IMR-90 (cell line): ENCODE data around the gene MCTP1.

Experiments
- CTCF ChIP-seq: conservative IDR thresholded peaks from 2 replicates; pipeline ENCODE4 v1.5.1; 2012; ENCODE audit warnings: mild to moderate bottlenecking, low read depth, low read length, improper control_type of control experiment
- ELK1 ChIP-seq: fragments of 150-350 bp; IDR thresholded peaks from 2 replicates; pipeline ENCODE4 v1.6.1; 2016; ENCODE audit warnings: low read depth, mild to moderate bottlenecking, low read length, moderate library complexity, borderline replicate concordance
- MAZ ChIP-seq: IDR thresholded peaks from 2 replicates; pipeline ENCODE4 v1.6.1; 2012; ENCODE audit warnings: low read depth, mild to moderate bottlenecking, low read length, improper control_type of control experiment, moderate library complexity, borderline replicate concordance
- MXI1 ChIP-seq: IDR thresholded peaks from 2 replicates; pipeline ENCODE4 v1.6.1; 2012; ENCODE audit warnings: low read depth, mild to moderate bottlenecking, low read length, moderate library complexity, borderline replicate concordance
- RAD21 ChIP-seq: IDR thresholded peaks from 2 replicates; pipeline ENCODE4 v1.6.1; 2012; ENCODE audit warnings: low read length, improper control_type of control experiment
- RCOR1 ChIP-seq: IDR thresholded peaks from 2 replicates; pipeline ENCODE4 v1.6.1; 2012; ENCODE audit warnings: mild to moderate bottlenecking, low read length, improper control_type of control experiment; ENCODE audit not compliant: insufficient replicate concordance
- RFX5 ChIP-seq: IDR thresholded peaks from 2 replicates; pipeline ENCODE4 v1.8.0; 2012; ENCODE audit warnings: low read depth, mild to moderate bottlenecking, low read length, moderate library complexity
- SMC3 ChIP-seq: fragments of 150-350 bp; IDR thresholded peaks from 2 replicates; pipeline ENCODE4 v1.6.1; 2016; ENCODE audit warnings: low read depth, mild to moderate bottlenecking, antibody characterized with exemption, low read length, moderate library complexity

- TF ChIP-seq CTCF (no peak), RCOR1 (no peak), SMC3 (no peak), ELK1 (no peak), RAD21 (no peak), MAZ (no peak), RFX5 (no peak), MXI1 (no peak)
Observed at GRCh38 chr5:95256446-95256845, 28.4 kb downstream of the MCTP1 start.
